GM12891 (cell line): ENCODE measurements around the gene THADA.

Source experiments
- DNase-seq: peaks from one replicate; pipeline ENCODE4 v3.0.0; 2011; ENCODE audit warnings: low spot score; ENCODE audit not compliant: insufficient read length
- FAIRE-seq: peaks from 2 replicates; lab custom pipeline; 2011; peaks lifted over from hg19 to GRCh38; lab: Jason Lieb, UNC
- PAX5 ChIP-seq: IDR thresholded peaks from 2 replicates; pipeline ENCODE4 v1.6.1; 2011; ENCODE audit warnings: low read length, moderate library complexity, mild to moderate bottlenecking; ENCODE audit not compliant: insufficient read depth, severe bottlenecking
- POLR2A ChIP-seq: IDR thresholded peaks from 2 replicates; pipeline ENCODE4 v1.6.1; 2011; ENCODE audit warnings: low read depth, low read length, control low read depth
- POLR2AphosphoS5 ChIP-seq: IDR thresholded peaks from 2 replicates; pipeline ENCODE4 v1.6.1; 2011; ENCODE audit warnings: low read depth, low read length, control low read depth
- POU2F2 ChIP-seq: IDR thresholded peaks from 2 replicates; pipeline ENCODE4 v1.6.1; 2011; ENCODE audit warnings: low read depth, mild to moderate bottlenecking, control low read depth, low read length, moderate library complexity
- SPI1 ChIP-seq: IDR thresholded peaks from 2 replicates; pipeline ENCODE4 v1.6.1; 2011; ENCODE audit warnings: low read depth, low read length, control low read depth
- TAF1 ChIP-seq: IDR thresholded peaks from 2 replicates; pipeline ENCODE4 v1.6.1; 2011; ENCODE audit warnings: low read depth, low read length, control low read depth

The THADA gene

GRCh38 chr2:43188561-43189386 lies 407.1 kb downstream of the THADA start:
- DNase-seq, result no peak
- FAIRE-seq, result no peak
- TF ChIP-seq SPI1 (no peak), PAX5 (no peak), POLR2AphosphoS5 (no peak), POLR2A (no peak), TAF1 (no peak), POU2F2 (no peak)

- DNase-seq (no peak), FAIRE-seq (no peak)
- TF ChIP-seq PAX5 (no peak), SPI1 (no peak), POLR2A (no peak), POLR2AphosphoS5 (no peak), TAF1 (no peak), POU2F2 (no peak)
These were observed 409.0 kb downstream of the THADA start for GRCh38 chr2:43186679-43187374.

GRCh38 chr2:43186321-43186678 lies 409.5 kb downstream of the THADA start:
- TF ChIP-seq PAX5, result no peak
- TF ChIP-seq POU2F2, result no peak
- TF ChIP-seq POLR2AphosphoS5, result no peak
- no peak for TF ChIP-seq SPI1
- no peak for TF ChIP-seq TAF1
- TF ChIP-seq POLR2A, result no peak
- DNase-seq, result no peak
- no peak for FAIRE-seq

GRCh38 chr2:43185146-43185545 lies 410.7 kb downstream of the THADA start:
- no peak for FAIRE-seq
- DNase-seq, result no peak
- TF ChIP-seq TAF1 (no peak), SPI1 (no peak), POU2F2 (no peak), PAX5 (no peak), POLR2AphosphoS5 (no peak), POLR2A (no peak)

GRCh38 chr2:43184339-43184895 lies 411.4 kb downstream of the THADA start:
- FAIRE-seq (no peak), DNase-seq (no peak)

GRCh38 chr2:43183743-43184142 lies 412.1 kb downstream of the THADA start:
- no peak for DNase-seq
- FAIRE-seq, result no peak
- TF ChIP-seq POLR2A (no peak), POU2F2 (no peak), POLR2AphosphoS5 (no peak), PAX5 (no peak), TAF1 (no peak)

More at GRCh38 chr2:43184339-43184895, 411.4 kb downstream of the THADA start:
- no peak for TF ChIP-seq SPI1

GRCh38 chr2:43180897-43181296 lies 414.9 kb downstream of the THADA start:
- no peak for FAIRE-seq
- TF ChIP-seq POLR2AphosphoS5 (no peak), TAF1 (no peak), POU2F2 (no peak), SPI1 (no peak), PAX5 (no peak), POLR2A (no peak)
- no peak for DNase-seq
